HS-5 (cell line): ENCODE results near the gene MPZL3.

Experiments
- DNase-seq: peaks from one replicate; pipeline ENCODE4 v3.0.0-alpha.2; 2012; ENCODE audit warnings: low read depth

Gene MPZL3

GRCh38 chr11:118251858-118252652, at the start of gene MPZL3:
TSS of gene MPZL3 (minus strand) at chr11:118252365. CDS start at chr11:118252294, 71 bp downstream.
- DNase-seq, result no peak

GRCh38 chr11:118301600-118302195, 49.5 kb upstream of the MPZL3 start:
- no peak for DNase-seq

GRCh38 chr11:118295815-118296454, 43.8 kb upstream of the MPZL3 start:
- no peak for DNase-seq

- no peak for DNase-seq
These were observed 43.0 kb upstream of the MPZL3 start for GRCh38 chr11:118295199-118295598.

GRCh38 chr11:118294053-118294452, 41.9 kb upstream of the MPZL3 start:
- no peak for DNase-seq

- DNase-seq, result no peak
These were observed 39.4 kb upstream of the MPZL3 start for GRCh38 chr11:118291477-118292135.

GRCh38 chr11:118290923-118291322, 38.8 kb upstream of the MPZL3 start:
- no peak for DNase-seq

- no peak for DNase-seq
These were observed 37.2 kb upstream of the MPZL3 start for GRCh38 chr11:118289401-118289800.

GRCh38 chr11:118287006-118287405, 34.8 kb upstream of the MPZL3 start:
- no peak for DNase-seq

- no peak for DNase-seq
These were observed 34.4 kb upstream of the MPZL3 start for GRCh38 chr11:118286545-118286944.

GRCh38 chr11:118283756-118284350, 31.7 kb upstream of the MPZL3 start:
- DNase-seq, result no peak

- DNase-seq, result no peak
These were observed 31.0 kb upstream of the MPZL3 start for GRCh38 chr11:118283037-118283636.

GRCh38 chr11:118282606-118283005, 30.4 kb upstream of the MPZL3 start:
- DNase-seq, result no peak

GRCh38 chr11:118281284-118281683, 29.1 kb upstream of the MPZL3 start:
- DNase-seq, result no peak

- peak; percentile 15 for DNase-seq
These were observed 25.1 kb upstream of the MPZL3 start for GRCh38 chr11:118277312-118277711.

GRCh38 chr11:118276422-118276821, 24.3 kb upstream of the MPZL3 start:
- DNase-seq, result no peak

- DNase-seq, result no peak
These were observed 23.0 kb upstream of the MPZL3 start for GRCh38 chr11:118275176-118275575.

- DNase-seq, result no peak
These were observed 22.0 kb upstream of the MPZL3 start for GRCh38 chr11:118274186-118274585.

GRCh38 chr11:118272001-118272400, 19.8 kb upstream of the MPZL3 start:
- DNase-seq, result no peak

GRCh38 chr11:118267486-118267885, 15.3 kb upstream of the MPZL3 start:
- no peak for DNase-seq

GRCh38 chr11:118265954-118266353, 13.8 kb upstream of the MPZL3 start:
- DNase-seq, result no peak
